ENCODE data around the gene HSPA12A.

The HSPA12A gene

DNA sequence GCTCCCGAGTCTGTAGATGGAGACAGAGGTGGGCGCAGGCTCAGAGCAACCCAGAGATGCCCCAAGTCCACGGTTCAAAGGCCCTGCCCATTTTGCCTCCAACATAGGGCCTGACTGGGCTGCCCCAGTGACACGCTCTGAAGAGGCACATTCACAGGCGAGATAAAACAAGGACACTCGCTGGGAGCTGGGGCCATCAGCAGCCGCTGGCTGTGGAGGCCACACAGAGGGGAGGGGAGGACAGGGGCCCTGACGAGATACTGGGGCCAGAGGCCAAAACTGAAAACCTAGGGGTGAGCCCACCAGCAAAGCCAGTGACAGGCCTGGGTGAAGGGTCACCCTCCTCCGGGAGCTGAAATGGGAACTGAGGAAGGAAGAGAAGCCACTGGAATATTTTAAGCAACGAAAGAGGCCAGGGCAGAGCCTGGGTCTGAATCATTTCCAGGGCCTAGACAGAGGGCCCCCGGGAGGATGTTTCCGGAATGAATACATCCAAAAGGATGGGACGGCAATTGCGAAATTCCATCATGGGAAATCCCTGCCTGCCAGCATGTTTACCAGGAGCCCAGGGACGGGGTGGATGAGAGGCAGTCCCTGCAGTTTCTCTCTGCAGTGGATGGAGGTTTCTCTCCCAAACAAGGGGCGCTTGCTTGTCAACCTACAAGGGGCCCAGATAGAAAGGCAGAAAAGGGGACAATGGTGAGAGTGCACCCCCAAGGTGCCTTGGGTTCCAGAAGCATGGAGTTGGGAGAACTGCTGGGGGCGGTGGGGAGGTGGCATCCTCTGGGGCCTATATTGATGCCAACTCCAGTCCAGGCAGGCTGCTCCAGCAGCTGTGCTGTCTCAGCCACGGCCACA lies 29.0 kb upstream of the HSPA12A start:
- no peak for DNase-seq (ENCODE audit: low read depth in 2 of 2)

- no peak for DNase-seq (ENCODE audit: low read depth in 2 of 2)
Measured at GRCh38 chr10:116770281-116770680, 27.9 kb upstream of the HSPA12A start.

DNA sequence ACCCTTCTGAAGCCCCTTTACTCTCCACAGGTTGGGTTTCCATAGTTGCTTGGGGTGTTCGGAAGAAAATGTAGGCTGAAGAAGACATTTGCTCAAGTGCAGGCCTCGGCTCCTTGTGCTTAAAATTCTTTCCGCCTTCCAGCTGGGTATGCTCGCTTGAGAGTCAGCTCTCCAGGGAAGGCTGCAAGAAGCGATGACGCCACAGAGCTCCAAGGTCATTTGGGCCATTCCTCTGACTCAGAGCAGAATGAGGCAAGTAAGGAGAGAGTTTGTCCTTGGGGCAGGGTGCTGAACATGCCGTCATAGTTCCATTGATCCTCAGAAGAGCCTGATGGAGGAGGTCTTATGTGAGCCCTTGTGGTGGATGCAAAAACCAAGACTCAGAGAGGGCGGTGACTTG lies 27.4 kb upstream of the HSPA12A start:
- no peak for DNase-seq (ENCODE audit: low read depth in 2 of 2)

GRCh38 chr10:116769368-116769767 lies 27.0 kb upstream of the HSPA12A start:
- no peak for DNase-seq (ENCODE audit: low read depth in 2 of 2)

- no peak for DNase-seq (ENCODE audit: low read depth in 2 of 2)
Measured at GRCh38 chr10:116768786-116769185, 26.4 kb upstream of the HSPA12A start.

DNA sequence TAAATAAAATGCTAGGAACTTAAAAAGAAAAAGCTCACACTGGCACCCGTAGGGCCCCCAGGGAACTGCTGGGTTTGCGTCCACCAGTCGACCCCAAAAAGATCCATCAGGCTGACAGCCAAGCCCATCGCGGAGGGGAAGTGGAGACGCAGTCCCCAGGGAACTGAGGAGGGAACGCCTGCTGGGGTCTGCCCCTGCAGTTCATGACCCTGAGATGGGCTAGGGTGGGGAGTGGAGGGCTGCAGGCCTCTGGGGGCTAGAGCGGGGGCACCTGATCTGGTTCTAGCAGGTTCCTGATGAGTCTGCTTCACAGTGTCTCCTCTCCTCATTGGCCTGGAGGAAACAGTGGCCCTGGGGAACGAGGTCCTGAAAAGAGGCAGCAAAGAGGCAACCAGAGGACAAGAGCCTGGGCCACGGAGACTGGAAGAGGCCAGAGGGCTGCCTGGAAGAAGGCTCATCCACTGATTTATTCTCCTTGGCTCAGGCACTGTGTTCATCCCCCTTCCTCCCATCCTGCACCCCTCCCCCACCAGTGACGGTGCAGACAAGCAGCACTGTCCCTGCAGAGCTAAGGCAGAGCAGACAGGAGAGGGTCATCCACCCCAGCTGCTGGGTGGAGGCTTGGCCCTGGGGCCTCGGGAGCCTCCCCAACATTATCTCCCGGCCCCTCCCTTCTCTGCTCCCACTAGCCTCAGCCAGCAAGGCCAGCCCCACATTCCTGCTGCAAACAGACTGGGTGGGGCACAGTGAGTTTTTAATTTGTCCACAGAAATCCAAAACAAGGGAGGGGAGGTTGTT lies 24.7 kb upstream of the HSPA12A start:
- no peak for DNase-seq (ENCODE audit: low read depth in 2 of 2)

DNA sequence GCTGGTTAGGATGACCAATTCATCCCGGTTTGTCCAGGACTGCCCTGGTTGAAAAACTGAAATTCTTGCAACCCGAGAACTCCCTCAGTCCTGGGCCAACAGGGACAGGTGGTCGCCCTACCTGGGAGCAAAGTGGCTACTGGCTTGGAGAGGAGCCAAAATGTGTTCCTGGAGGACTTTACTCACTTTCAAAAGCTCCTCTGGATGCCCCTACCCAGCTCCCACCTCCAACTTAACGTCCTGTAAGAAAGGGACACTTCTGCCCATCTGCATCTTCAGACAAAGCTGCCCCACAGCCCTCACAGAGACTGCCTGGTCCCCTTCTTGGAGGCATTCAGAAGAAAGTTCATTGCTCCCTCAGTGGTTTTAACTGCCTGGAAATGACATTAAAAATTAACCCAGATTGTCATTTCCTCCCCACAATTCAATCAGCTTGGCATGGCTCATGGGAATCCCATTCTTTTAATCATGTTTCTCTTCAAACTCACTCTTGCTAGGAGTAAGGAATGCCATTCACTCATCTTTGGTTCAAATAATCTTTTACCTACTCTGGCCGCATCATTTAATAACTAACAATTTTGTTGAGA lies 24.0 kb upstream of the HSPA12A start:
- DNase-seq (ENCODE audit: low read depth in 2 of 2): no peak

DNA sequence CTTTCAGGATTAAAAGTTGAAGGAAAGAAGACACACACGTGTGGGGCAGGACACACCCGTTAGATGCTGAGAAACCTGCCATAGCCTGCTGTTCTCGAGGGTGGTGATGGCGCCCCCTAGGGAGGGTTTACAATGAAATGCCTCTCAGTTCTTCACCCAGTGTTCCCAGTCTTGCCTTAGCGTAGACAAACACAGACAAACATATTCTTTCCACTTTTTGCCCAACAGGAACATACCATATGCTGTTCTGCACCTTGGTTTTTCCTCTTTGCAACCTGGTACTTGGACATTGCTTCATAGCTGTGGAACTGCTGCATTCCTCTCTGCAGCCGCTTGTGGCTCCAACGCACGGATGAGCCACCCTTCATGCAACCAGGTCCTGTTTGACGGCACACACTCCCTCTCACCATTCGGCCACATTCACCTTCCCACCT lies 23.3 kb upstream of the HSPA12A start:
- peak in 1 of 2 experiments; percentile 36 for DNase-seq (ENCODE audit: low read depth in 2 of 2)

DNA sequence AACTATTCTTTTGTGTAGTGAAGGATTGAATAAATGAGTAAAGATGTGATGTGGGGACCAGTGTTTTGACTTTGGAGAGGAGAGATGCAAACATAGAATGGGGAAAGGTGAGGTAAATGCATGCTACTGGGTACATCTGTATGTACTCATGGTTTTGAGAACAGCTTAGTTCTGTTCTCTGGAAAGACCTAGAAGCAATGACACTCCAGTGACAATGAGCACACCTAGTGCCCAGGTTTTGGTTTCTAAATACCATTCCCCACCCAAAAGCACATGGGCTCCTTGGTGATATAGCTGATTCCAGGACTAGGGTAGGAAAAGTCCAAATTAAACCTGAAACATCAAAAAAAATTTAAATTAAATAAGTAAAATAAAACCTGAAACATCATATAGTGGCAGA lies 22.6 kb upstream of the HSPA12A start:
- DNase-seq (ENCODE audit: low read depth in 2 of 2): no peak

- no peak for DNase-seq (ENCODE audit: low read depth in 2 of 2)
Measured at GRCh38 chr10:116763440-116763839, 21.1 kb upstream of the HSPA12A start.

DNA sequence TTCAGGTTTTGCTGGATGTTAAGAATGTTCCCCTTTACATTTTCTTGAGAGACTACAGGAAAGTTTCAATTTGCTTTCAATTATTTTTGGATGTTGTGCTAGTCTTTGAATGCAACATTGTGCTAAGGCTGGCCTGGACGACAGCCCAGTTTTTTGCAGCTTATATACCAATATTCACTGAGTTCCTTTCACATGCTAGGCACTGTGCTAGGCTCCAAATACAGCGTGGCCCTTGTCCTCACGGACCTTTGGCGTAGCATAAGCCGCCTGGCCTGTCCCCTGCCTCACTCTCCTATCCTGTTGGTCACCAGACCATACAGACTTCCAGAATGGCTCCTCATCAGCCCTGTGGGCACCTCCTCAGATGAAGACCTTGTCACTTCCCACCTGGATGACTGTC lies 19.5 kb upstream of the HSPA12A start:
- DNase-seq (ENCODE audit: low read depth in 2 of 2): no peak

- DNase-seq (ENCODE audit: low read depth in 2 of 2): no peak
Measured at GRCh38 chr10:116760919-116761318, 18.6 kb upstream of the HSPA12A start.

DNA sequence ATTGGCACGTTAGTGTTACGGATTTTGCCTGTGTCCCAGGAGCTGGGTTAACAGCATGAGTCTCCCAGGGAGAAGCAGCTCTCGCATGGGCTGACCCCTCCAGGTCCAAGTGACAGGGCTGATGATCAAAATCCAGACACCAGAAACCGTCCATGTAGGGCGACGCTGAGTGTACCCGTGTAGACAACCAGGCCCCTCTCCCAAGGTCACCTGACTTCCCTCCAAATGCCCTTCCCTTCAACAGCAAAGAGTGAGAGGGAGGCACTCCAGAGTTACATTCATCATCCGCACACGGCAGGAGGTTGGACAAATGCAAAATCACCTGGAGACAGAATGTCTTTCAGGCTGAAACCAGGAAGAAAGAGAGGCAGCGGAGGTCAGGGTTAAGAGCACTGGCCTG lies 14.9 kb upstream of the HSPA12A start:
- DNase-seq (ENCODE audit: low read depth in 2 of 2): no peak

DNA sequence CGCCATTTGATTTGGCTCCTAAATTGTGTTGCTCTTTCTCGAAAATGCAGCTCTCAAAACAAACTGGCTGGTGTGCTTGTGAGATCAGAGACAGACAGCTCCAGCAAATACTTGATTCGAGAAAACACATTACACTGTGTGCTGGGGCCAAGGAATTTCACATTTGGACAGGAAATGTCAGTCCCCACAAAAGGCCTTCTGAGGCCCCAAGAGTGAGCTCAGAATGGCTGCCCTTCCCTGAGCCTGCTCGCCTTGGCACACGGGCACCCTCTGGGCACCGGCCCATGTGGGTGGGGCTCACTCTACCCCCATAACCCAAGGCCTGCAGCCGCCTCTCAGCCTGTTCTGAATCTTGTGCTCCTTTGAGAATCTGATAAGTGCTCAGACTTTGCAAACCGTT lies 13.9 kb upstream of the HSPA12A start:
- DNase-seq (ENCODE audit: low read depth in 2 of 2): no peak

- DNase-seq (ENCODE audit: low read depth in 2 of 2): no peak
Measured at GRCh38 chr10:116753759-116754158, 11.4 kb upstream of the HSPA12A start.

- no peak for DNase-seq (ENCODE audit: low read depth in 2 of 2)
Measured at GRCh38 chr10:116752969-116753665, 10.8 kb upstream of the HSPA12A start.

DNA sequence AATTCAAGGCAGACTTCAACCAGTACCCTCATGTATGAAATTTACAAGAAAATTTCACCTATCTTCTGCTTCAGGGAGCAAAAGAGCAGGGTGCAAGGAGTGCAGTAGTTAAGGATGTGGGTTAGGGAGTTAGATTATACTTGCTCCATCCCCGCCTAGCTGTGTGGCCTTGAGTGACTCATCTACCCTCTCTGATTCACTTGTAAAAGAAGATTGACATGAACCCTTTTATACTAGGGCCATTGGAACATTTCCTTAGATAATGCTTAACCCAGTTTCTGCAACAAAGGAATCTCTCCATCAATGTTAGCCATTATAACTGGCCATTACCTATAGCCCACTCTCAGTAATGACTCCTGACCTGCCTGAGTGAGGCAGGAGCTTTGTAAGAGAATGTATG lies 10.2 kb upstream of the HSPA12A start:
- DNase-seq (ENCODE audit: low read depth in 2 of 2): no peak

GRCh38 chr10:116748471-116748870 lies 6.1 kb upstream of the HSPA12A start:
- DNase-seq (ENCODE audit: low read depth in 2 of 2): no peak

GRCh38 chr10:116748041-116748440 lies 5.7 kb upstream of the HSPA12A start:
- DNase-seq (ENCODE audit: low read depth in 2 of 2): no peak

DNA sequence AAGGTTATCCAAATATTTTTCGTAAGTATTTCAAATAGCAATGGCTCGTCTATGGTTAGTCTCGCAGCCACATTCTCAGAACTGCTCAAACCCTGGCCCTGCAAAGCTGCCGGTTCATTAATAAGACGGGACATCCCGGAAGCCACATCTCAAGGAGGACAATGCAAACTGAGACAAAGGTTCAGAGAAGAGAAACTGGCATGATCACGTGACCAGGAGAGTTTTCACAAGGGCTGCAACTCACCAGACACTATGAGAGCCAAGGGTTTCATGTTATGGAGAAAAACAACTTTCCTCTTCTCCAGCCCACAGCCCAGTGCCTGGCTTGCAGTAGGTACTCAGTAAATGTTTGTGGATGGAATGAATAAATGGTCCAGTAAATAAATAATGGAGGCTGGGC lies 5.0 kb upstream of the HSPA12A start:
- DNase-seq (ENCODE audit: low read depth in 2 of 2): no peak

GRCh38 chr10:116744885-116745284 lies 2.5 kb upstream of the HSPA12A start:
- no peak for DNase-seq (ENCODE audit: low read depth in 2 of 2)

GRCh38 chr10:116744163-116744753 lies 1.9 kb upstream of the HSPA12A start:
- DNase-seq (ENCODE audit: low read depth in 2 of 2): no peak

Data from stimulated activated CD4-positive, alpha-beta T cell treated with anti-CD3 and anti-CD28 coated beads, Interleukin-12 subunit alpha, Interleukin-12 subunit beta, amount 100 ng/mL, for 24 hours (primary cell).